ENCODE results near the gene GPX7.

DNA sequence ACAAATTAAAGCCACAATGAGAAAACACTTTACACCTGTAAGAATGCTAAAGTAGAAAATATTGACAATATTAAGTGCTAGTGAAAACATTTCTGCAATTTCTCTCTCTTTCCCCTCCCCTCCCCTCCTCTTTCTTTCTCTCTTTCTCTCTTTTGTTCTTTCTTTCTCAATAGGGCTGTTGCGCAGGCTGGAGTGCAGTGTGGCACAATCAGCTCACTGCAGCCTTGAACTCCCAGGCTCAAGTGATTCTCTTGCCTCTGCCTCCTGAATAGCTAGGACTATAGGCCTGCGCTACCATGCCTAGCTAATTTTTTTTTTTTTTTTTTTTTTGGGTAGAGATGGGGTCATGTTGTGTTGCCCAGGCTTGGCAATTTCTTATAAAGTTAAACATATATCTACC, 24.9 kb downstream of the GPX7 start:
- TF ChIP-seq POLR2A (IDR thresholded peaks at IDR 0.05), result no peak
- TF ChIP-seq, protein P1, sequence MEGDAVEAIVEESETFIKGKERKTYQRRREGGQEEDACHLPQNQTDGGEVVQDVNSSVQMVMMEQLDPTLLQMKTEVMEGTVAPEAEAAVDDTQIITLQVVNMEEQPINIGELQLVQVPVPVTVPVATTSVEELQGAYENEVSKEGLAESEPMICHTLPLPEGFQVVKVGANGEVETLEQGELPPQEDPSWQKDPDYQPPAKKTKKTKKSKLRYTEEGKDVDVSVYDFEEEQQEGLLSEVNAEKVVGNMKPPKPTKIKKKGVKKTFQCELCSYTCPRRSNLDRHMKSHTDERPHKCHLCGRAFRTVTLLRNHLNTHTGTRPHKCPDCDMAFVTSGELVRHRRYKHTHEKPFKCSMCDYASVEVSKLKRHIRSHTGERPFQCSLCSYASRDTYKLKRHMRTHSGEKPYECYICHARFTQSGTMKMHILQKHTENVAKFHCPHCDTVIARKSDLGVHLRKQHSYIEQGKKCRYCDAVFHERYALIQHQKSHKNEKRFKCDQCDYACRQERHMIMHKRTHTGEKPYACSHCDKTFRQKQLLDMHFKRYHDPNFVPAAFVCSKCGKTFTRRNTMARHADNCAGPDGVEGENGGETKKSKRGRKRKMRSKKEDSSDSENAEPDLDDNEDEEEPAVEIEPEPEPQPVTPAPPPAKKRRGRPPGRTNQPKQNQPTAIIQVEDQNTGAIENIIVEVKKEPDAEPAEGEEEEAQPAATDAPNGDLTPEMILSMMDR (IDR thresholded peaks at IDR 0.05), result no peak
- TF ChIP-seq EP300 (IDR thresholded peaks at IDR 0.05), result no peak
- no peak for TF ChIP-seq POLR2AphosphoS5 (IDR thresholded peaks at IDR 0.05)

Data from sigmoid colon (tissue), 4 donors.